ENCODE data around the gene PBX1.
A peak's percentile ranks its signal among the peaks of the same experiment; 100 is the strongest.

Gene PBX1

DNA sequence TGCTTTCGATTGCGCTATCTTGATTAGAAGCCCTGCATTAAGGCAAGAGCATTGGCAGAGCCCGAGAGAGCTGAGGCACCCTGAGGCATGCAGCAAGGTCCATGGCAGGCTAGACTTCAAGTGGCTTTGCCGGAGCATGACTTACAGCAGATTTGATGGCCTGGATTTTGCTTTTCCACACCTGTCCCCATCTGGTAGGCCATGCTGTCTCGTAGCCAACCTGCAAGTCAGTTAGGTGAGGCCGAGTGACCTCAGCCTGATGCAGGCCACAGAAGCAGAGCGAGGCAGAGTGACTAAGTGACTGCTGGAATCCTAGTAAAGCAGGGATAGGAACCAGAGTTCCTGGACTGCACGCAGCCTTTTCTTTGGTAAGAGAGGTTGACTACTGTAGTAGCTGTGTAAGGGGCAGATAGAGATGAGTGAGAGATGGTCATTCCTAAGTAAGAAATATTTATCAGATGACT, 148.9 kb downstream of the PBX1 start:
- peak; percentile 61 for DNase-seq (ENCODE audit: low read depth)
- no peak for TF ChIP-seq CTCF (IDR thresholded peaks at IDR 0.05; ENCODE audit: low read length, missing control alignments)

DNA sequence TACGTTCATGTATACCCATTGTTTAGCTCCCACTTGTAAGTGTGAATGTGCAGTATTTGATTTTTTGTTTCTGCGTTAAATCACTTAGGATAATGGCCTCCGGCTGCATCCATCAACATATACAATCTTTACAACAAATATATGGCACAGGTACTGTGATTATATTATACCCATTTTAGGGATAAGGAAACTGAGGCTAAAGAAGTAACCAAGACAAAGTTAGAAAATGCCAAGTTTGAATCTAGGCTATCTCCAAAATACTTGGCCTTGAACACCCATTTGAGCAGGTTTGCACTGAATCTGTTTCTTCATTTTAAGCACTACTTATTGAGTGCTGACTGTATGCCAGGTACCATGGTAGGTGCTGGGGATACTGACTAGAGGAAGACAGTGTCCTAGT, 149.6 kb downstream of the PBX1 start:
- no peak for TF ChIP-seq CTCF (IDR thresholded peaks at IDR 0.05; ENCODE audit: low read length, missing control alignments)
- no peak for DNase-seq (ENCODE audit: low read depth)

More for the DNA sequence above, 148.9 kb downstream of the PBX1 start:
- no peak overlapping the region for H3K4me3 ChIP-seq (replicated peaks; ENCODE audit: low read depth, low read length)

GRCh38 chr1:164709126-164709525, 150.1 kb downstream of the PBX1 start:
- no peak overlapping the region for H3K4me3 ChIP-seq (replicated peaks; ENCODE audit: low read depth, low read length)
- DNase-seq (ENCODE audit: low read depth): no peak
- no peak for TF ChIP-seq CTCF (IDR thresholded peaks at IDR 0.05; ENCODE audit: low read length, missing control alignments)

More for the DNA sequence above, 149.6 kb downstream of the PBX1 start:
- no peak overlapping the region for H3K4me3 ChIP-seq (replicated peaks; ENCODE audit: low read depth, low read length)

DNA sequence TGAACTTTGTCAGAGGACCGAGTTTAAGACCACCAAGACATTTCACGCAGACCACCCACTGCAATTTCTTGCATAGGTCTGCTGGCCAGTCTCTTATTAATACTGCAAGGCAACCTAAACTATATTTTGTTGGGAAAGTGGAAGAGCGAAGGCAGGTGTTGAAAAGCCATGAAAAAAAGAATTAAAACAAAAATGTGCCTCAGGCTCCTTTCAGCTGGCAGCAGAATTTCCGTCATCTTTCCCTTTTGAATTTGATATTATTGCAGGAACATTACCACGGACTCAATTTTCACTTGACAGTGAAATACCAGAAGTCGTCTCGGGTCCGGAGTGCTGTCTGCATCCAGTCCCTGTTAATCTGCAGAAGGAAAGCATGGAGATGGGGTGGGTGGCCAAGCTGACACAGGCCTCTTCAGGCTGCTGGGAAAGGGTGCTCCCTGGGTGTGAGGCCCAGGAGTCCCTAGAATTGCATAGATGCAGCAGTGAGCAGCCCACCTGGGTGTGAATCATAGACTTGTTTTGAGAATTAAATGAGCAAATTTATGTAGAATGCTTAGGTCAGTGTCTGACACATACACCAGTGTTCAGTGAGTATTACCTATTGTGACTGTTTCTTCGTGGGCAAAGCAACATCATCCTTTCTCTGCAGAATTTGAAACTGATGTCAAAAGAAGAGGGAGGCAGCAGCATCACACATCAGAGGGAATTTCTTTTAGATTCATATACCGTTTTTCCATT, 150.7 kb downstream of the PBX1 start:
- no peak overlapping the region for H3K4me3 ChIP-seq (replicated peaks; ENCODE audit: low read depth, low read length)
- TF ChIP-seq CTCF (IDR thresholded peaks at IDR 0.05; ENCODE audit: low read length, missing control alignments): no peak
- no peak for DNase-seq (ENCODE audit: low read depth)

GRCh38 chr1:164712131-164713036, 153.4 kb downstream of the PBX1 start:
- no peak overlapping the region for H3K4me3 ChIP-seq (replicated peaks; ENCODE audit: low read depth, low read length)
- DNase-seq (ENCODE audit: low read depth): no peak
- no peak for TF ChIP-seq CTCF (IDR thresholded peaks at IDR 0.05; ENCODE audit: low read length, missing control alignments)

DNA sequence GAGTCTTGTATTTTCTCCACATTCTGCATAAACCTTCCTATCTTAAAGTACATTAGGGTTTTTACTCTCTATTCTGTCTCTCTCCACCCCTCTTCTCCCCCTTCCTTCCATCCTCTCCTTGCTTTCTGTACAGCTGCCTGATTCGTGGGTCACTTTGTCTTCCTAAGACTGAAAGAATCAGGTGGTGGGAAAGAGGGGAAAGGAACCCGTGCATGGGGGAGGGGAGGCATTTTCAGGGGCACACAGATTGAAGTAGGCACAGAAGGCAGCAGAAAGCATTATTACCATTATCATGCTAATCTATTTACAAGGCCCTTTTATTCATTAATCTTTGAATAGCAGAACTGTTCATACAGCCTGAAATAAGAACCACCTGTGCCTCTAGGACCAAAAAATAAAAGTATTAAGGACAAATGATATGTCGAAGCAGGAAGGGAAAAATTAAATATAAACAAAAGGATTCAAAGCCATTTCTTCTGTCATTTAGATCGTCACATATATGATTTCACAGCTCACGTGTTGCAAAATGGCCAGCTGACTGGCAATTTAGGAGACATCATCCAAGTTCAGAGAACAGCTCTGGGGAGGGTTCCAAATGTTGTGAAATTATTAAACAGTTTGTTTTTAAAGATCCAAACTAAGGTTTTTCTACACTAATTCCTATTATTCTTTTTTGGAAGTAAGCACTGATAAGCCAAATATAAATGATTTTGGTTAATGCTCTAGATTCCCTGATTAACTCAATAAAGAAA, 154.6 kb downstream of the PBX1 start:
- DNase-seq (ENCODE audit: low read depth): no peak
- H3K4me3 ChIP-seq (replicated peaks; ENCODE audit: low read depth, low read length): no peak overlapping the region
- TF ChIP-seq CTCF (IDR thresholded peaks at IDR 0.05; ENCODE audit: low read length, missing control alignments): no peak
